GM19452 (cell line): ENCODE measurements around the gene RRN3.
"Not testable (repeated sequence)": the region's sequence is repeated elsewhere in the genome, so short reads cannot be mapped to it uniquely, and the experiment has no call there.

Source experiments
- ATAC-seq: cut with Tn5 transposase; IDR thresholded peaks from one replicate; pipeline ENCODE4 v1.9.1; 2021; ENCODE audit not compliant: unreplicated experiment

RRN3 gene

GRCh38 chr16:15052747-15053476 is 41.2 kb downstream of the RRN3 start:
- ATAC-seq = no peak

GRCh38 chr16:15051387-15051951 is 42.6 kb downstream of the RRN3 start:
- ATAC-seq = no peak

DNA sequence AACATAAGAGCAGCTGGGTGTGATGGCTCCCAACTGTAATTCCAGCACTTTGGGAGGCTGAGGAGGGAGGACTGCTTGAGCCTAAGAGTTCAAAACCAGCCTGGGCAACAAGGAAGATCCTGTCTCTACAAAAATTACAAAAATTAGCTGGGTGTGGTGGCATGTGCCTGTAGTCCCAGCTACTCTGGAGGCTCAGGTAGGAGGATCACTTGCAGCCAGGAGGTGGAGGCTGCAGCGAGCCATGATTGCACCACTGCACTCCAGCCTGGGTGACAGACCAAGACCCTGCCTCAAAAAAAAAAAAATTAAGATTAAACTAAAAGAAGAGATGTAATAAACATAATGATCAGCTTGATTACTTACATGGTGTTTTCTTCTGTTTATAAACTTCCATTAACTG is 43.6 kb downstream of the RRN3 start:
- ATAC-seq = not testable (repeated sequence)

GRCh38 chr16:15049581-15050180 is 44.4 kb downstream of the RRN3 start:
- no peak for ATAC-seq

- ATAC-seq = no peak
Observed at GRCh38 chr16:15046692-15047376, 47.2 kb downstream of the RRN3 start.

DNA sequence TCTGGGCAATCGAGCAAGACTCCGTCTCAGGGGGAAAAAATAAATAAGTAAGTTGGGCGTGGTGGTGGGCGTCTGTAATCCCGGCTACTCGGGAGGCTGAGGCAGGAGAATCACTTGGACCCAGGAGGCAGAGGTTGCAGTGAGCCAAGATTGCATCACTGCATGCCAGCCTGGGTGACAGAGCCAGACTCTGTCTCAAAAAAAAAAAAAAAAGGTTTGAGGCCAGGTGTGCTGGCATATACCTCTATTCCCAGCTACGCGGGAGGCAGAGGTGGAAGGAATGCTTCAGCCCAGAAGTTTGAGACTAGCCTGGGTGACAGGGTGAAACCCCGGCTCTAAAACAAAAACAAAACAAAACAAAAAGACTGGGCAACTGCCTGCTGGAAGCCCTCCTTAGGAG is 48.8 kb downstream of the RRN3 start:
- ATAC-seq = not testable (repeated sequence)

- ATAC-seq = no peak
Observed at GRCh38 chr16:15044286-15044685, 49.8 kb downstream of the RRN3 start.

DNA sequence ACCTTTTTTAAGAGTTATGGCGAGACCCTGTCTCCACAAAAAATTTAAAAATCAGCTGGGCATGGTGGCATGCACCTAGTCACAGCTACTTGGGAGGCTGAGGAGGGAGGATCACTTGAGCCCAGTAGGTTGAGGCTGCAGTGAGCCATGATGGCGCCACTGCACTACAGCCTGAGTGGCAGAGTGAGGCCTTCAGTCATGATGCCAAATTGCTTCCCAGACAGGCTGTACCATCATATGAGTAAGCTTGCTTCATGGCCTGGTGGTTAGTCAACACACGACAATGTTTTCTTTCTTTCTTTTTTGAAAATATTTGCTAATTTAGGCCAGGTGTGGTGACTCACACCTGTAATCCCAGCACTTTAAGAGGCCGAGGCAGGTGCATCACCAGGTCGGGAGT is 50.7 kb downstream of the RRN3 start:
- ATAC-seq = no peak

DNA sequence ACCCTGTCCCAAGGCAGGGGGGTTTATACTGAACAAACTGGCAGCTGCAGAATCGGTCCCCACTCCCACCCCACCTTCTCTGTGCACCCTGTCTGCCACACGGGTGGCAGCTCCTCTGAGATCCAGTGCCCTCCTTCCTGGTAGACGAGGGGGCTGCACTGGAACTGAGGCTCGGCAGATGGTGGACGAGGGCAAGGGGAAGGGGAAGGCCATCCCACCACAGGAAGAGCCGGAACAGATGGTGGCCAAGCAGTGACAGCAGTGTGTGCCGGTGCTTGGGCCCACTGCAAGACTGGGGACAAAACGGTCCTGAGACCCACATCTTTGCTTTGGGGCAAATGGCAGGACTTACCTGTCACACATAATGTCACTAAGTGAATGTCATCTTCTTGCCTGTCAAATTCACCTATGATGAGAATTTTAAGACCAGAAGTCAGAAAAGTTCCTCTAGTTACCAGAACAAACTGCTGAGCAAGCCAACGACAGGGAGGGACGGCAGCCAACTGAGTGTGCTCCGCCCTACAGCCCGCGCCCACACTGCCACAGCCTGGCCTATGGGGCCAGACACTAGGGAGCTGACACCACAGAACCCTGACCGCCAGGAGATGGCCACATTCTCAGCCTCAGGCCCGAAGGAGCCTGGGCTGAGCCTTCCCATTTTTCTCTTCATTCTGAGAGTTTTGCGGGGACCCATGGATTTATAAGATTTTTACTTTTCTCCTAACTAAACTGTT is 52.6 kb downstream of the RRN3 start:
- no peak for ATAC-seq

- ATAC-seq = no peak
Observed at GRCh38 chr16:15038689-15039088, 55.4 kb downstream of the RRN3 start.

DNA sequence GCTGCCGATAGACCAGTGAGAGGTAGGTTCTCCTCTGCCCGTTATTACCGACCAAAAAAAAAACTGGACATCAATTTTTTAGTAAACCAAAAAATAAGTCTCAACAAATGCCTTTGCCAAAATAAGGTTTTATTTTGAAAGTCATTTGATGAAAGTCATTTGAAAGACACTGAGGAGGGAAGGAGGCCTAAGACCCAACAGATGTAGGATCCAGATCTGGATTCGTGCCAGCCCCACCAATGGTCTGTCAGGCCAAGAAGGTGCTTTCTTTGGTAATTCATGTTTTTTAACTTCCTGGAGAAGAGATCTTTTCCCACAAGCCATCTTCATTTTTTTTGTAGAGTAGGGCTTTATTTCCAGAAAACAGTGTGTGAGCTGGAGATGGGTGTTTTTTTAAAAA is 56.3 kb downstream of the RRN3 start:
- no peak for ATAC-seq

DNA sequence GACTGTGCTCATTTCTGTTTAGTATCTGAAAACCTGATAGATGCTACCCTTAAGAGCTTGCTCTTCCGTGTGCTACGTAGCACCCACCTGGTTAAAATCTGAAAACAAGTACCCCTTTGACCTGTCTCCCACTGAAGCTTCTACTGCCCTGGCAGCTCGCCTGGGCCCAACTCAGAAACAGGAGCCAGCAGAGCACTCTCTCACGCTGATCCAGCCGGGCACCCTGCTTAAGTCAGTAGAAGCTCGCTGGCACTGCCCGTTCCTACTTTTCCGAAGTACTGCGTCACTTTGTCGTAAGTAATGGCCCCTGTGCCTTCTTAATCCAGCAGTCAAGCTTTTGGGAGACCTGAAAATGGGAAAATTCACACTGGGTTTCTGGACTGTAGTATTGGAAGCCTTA is 57.1 kb downstream of the RRN3 start:
- ATAC-seq = no peak

DNA sequence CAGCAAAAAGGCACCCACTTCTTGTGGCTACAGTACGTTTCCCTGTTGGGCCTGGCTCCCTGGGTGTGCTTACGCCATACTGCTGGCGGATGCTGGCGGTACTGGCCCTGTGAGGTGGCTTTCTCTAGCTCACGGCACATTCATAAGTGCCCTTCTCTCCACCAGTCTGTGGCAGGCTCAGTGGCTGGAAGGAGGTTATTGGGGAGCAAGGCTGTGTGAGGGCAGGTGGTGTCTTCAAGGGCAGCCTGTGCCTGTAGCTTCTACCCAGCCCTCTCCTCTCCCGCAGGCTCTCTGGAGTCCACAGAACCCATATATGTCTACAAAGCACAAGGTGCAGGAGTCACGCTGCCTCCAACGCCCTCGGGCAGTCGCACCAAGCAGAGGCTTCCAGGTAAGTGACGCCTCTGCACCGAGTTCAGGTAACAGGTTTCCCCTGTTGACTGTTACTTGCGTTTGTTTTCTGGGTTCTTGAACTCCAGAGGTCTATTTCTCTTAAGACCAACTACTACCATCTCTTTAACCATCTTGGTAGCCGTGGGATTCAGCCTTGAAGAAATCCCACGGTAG is 58.8 kb downstream of the RRN3 start:
- no peak for ATAC-seq

- ATAC-seq = no peak
Observed at GRCh38 chr16:15034266-15035162, 59.6 kb downstream of the RRN3 start.

DNA sequence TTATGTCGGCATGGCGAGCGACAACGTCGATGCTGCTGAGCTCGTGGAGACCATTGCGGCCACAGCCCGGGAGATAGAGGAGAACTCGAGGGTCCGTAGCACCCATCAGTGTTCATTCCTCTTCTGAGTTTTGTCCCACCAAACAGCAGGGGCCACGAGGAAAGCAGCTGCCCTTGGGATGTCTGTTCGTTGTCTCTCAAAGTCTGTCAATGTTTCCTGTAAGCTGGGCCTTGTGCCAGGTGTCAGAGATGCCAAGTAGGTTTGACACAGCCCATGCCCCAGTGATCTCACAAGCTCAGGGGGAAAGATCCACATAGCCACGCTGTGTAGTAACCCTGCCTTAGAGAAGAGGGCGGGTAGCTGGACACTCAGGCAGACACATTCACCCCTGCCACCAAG is 60.8 kb downstream of the RRN3 start:
- ATAC-seq = no peak

DNA sequence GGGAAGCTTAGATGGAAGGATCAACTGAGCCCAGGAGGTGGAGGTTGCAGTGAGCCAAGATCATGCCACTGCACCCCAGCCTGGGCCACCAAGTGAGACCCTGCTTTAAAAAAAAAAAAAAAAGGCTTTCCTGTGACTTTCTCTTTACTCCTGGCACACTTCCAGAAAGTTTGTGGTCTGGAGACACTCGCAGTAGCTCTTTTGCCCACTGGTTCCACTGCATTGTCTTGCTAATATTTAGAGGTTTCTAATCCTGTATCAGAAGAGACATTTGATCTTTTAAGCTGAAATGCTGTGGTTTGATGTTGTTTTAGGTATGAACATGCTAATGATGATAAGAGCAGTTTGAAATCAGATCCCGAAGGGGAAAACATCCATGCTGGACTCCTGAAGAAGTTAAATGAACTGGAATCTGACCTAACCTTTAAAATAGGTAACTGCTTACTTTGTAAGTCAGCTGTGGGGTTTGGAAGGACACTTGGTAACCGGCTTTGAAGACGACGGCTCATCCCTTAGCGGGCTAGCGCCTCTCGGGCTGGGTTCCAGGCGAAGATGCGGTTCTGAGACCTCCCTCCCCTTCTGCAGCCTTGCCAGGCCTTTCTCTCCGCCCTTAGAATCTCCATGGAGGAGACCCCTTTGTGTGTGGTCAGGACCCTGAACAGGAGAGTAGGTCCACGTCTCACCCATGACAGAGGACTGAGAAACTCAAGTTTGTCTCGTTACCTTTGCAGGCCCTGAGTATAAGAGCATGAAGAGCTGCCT is 61.3 kb downstream of the RRN3 start:
- ATAC-seq = no peak

DNA sequence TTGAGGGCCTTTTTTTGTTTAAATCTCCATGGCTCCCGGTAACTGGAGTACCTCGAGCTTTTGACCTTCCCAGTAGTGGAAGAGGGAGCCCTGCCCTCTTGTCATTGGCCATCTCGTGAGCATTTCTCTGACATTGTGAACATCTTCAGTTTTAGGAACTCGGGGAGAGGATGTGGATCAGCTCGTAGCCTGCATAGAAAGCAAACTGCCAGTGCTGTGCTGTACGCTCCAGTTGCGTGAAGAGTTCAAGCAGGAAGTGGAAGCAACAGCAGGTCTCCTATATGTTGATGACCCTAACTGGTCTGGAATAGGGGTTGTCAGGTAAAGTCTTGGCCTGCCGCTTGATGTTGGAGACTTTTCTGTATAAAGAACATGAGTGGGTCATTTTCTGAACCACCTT is 62.5 kb downstream of the RRN3 start:
- no peak for ATAC-seq

- no peak for ATAC-seq
Observed at GRCh38 chr16:15031179-15031578, 62.9 kb downstream of the RRN3 start.

DNA sequence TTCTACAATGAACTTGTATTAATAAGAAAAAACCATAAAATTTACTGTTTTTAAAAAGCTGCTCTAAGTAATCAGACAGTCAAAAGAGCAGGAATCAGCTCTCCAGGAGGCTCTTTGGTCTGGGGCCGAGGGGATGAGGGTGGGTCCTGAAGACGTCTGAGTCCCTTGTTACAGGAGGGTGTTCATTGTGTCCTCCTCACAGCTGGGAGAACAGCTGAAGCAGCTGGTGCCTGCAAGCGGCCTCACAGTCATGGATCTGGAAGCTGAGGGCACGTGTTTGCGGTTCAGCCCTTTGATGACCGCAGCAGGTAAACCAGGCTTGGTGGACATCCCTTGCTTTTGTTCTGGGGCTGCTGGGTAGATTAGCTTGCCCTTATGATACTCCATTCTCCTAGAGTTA is 64.3 kb downstream of the RRN3 start:
- ATAC-seq = not testable (repeated sequence)
